Keratinocyte (primary cell): ENCODE data around the gene TXNDC5. TPM values are rescaled to one million over a fixed set of nuclear protein-coding genes. Genes with fewer than 3 reads are reported as not detected.

Source experiments
- DNase-seq: peaks from one replicate; pipeline ENCODE4 v3.0.0-alpha.2; 2011; ENCODE audit warnings: low read depth, missing footprints, low spot score
- FAIRE-seq: peaks from 2 replicates; lab custom pipeline; 2011; peaks lifted over from hg19 to GRCh38; lab: Jason Lieb, UNC
- H2AFZ ChIP-seq: 2 replicates; pipeline ENCODE4 v1.6.0; 2012; ENCODE audit warnings: low read length, control low read depth, inconsistent platforms; ENCODE audit not compliant: control insufficient read depth
- H3K27ac ChIP-seq: 2 replicates; pipeline ENCODE4 v1.5.1; 2011; ENCODE audit warnings: low read length; ENCODE audit not compliant: control insufficient read depth, insufficient read depth
- H3K27me3 ChIP-seq: 3 replicates; pipeline ENCODE4 v1.6.0; 2011; ENCODE audit warnings: low read length; ENCODE audit not compliant: control insufficient read depth, insufficient read depth; ENCODE audit errors: extremely low read depth
- H3K36me3 ChIP-seq, 2 experiments: 2 replicates in 1 of 2; 3 replicates in 1 of 2; pipeline ENCODE4 v1.5.1; 2011; ENCODE audit warnings: low read length in 2 of 2, mild to moderate bottlenecking in 1 of 2; ENCODE audit not compliant: control insufficient read depth in 2 of 2, insufficient read depth in 2 of 2; ENCODE audit errors: extremely low read depth in 1 of 2
- H3K4me1 ChIP-seq: 3 replicates; pipeline ENCODE4 v1.5.1; 2011; ENCODE audit warnings: low read length; ENCODE audit not compliant: control insufficient read depth, insufficient read depth; ENCODE audit errors: extremely low read depth
- H3K4me2 ChIP-seq: 3 replicates; pipeline ENCODE4 v1.6.0; 2011; ENCODE audit warnings: low read depth, low read length; ENCODE audit not compliant: control insufficient read depth, insufficient read depth; ENCODE audit errors: extremely low read depth
- H3K4me3 ChIP-seq, 3 experiments: fragments of 200-600 bp in 1 of 3; sonication (generic) in 1 of 3; 2 replicates in 2 of 3; 3 replicates in 1 of 3; pipeline ENCODE4 v1.5.1; 2011 to 2016; ENCODE audit warnings: low read length in 3 of 3, mild to moderate bottlenecking in 3 of 3, control low read depth in 2 of 3, inconsistent platforms in 1 of 3, low read depth in 1 of 3, mixed read lengths in 1 of 3, mixed run types in 1 of 3, moderate library complexity in 1 of 3; ENCODE audit not compliant: control insufficient read depth in 2 of 3, insufficient read depth in 2 of 3; ENCODE audit errors: extremely low read depth in 1 of 3
- H3K79me2 ChIP-seq: 2 replicates; pipeline ENCODE4 v1.6.0; 2012; ENCODE audit warnings: low read length; ENCODE audit not compliant: control insufficient read depth, insufficient read depth
- H3K9ac ChIP-seq: 3 replicates; pipeline ENCODE4 v1.6.0; 2011; ENCODE audit warnings: low read length; ENCODE audit not compliant: control insufficient read depth, insufficient read depth; ENCODE audit errors: extremely low read depth
- H3K9me1 ChIP-seq: 3 replicates; pipeline ENCODE4 v1.6.0; 2011; ENCODE audit warnings: low read length; ENCODE audit not compliant: control insufficient read depth, insufficient read depth; ENCODE audit errors: extremely low read depth
- H3K9me3 ChIP-seq: 2 replicates; pipeline ENCODE4 v1.5.1; 2012; ENCODE audit warnings: low read depth, low read length; ENCODE audit not compliant: control insufficient read depth
- H4K20me1 ChIP-seq: 3 replicates; pipeline ENCODE4 v1.6.0; 2011; ENCODE audit warnings: low read length; ENCODE audit not compliant: control insufficient read depth, insufficient read depth; ENCODE audit errors: extremely low read depth
- EZH2 ChIP-seq: IDR thresholded peaks from one replicate; pipeline ENCODE4 v1.6.1; 2012; ENCODE audit warnings: inconsistent platforms, mild to moderate bottlenecking, low read length, moderate library complexity
- dilution Hi-C: fragments of 300-500 bp; cut with MboI; formaldehyde crosslinking; loops from one replicate; pipeline ENCODE4 v1.7.0; 2020; ENCODE audit warnings: low sequenced_read_pairs; ENCODE audit not compliant: extremely low pct_ligation_motif_present
- polyA plus RNA-seq, 5 experiments: library from polyadenylated mRNA; depleted of rRNA in 3 of 5; stranded (reverse) in 3 of 5; stranded (forward) in 1 of 5; unstranded in 1 of 5; fragments of >200 nt; gene quantifications; 1 replicate in 1 of 5; 2 replicates in 3 of 5; 3 replicates in 1 of 5; pipeline versions ENCODE4 v1.2.1 to v1.2.3, GENCODE V29; 2011 to 2012; ENCODE audit warnings: missing spikeins in 2 of 5, low read depth in 1 of 5, low replicate concordance in 1 of 5
- TF ChIP-seq, protein P1 (sequence below), 3 experiments: IDR thresholded peaks in 1 of 3; conservative IDR thresholded peaks in 1 of 3; optimal IDR thresholded peaks in 1 of 3; 2 replicates in 2 of 3; 3 replicates in 1 of 3; pipeline versions ENCODE3 to v1.5.1; 2011; ENCODE audit warnings: low read length in 3 of 3, mild to moderate bottlenecking in 3 of 3, moderate library complexity in 2 of 3, control low read depth in 1 of 3, inconsistent platforms in 1 of 3; ENCODE audit not compliant: insufficient read depth in 2 of 3; ENCODE audit errors: extremely low read depth in 1 of 3

The TXNDC5 gene
- polyA plus RNA-seq, 1 donor (not counting 4 experiments of a cell fraction or from before 2014, with no cell fraction given), result 112 TPM

DNA sequence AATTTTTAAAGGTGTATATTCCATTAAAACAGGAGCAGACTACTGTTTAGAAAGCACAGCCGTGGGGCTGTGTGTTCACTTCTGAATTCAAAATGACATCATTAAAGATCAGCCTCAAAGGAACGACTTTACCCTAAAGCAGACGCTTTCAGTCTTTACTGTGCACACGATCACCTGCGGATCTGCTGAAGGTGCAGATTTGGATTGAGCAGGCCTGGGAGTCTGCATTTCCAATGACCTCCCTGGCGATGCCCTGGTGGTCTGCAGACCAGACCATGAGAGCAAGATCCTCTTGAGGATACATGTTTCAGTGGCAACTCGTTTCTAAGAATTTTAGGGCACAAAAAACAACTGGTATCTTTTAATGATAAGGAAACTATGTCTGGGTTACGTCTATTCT lies 27.2 kb downstream of the TXNDC5 start:
- no peak for FAIRE-seq
- Histone ChIP-seq H3K79me2 (no peaks in the 10 kb centered on the region), H3K9me3 (no peaks in the 10 kb centered on the region), H3K36me3 (peaks cover 34 to 50% of the 10 kb centered on the region in 2 experiments), H3K4me3 (no peak overlapping the region), H3K9me1 (no peaks in the 10 kb centered on the region), H3K9ac (no peak overlapping the region), H2AFZ (no peak overlapping the region), H3K27ac (no peak overlapping the region), H3K27me3 (no peaks in the 10 kb centered on the region), H3K4me1 (peaks cover 8% of the 10 kb centered on the region), H4K20me1 (no peaks in the 10 kb centered on the region), H3K4me2 (no peak overlapping the region)
- dilution Hi-C loops, result no loop called here
- DNase-seq, result no peak
- TF ChIP-seq EZH2, result no peak
- TF ChIP-seq, protein P1, sequence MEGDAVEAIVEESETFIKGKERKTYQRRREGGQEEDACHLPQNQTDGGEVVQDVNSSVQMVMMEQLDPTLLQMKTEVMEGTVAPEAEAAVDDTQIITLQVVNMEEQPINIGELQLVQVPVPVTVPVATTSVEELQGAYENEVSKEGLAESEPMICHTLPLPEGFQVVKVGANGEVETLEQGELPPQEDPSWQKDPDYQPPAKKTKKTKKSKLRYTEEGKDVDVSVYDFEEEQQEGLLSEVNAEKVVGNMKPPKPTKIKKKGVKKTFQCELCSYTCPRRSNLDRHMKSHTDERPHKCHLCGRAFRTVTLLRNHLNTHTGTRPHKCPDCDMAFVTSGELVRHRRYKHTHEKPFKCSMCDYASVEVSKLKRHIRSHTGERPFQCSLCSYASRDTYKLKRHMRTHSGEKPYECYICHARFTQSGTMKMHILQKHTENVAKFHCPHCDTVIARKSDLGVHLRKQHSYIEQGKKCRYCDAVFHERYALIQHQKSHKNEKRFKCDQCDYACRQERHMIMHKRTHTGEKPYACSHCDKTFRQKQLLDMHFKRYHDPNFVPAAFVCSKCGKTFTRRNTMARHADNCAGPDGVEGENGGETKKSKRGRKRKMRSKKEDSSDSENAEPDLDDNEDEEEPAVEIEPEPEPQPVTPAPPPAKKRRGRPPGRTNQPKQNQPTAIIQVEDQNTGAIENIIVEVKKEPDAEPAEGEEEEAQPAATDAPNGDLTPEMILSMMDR (optimal IDR thresholded peaks at IDR 0.05 in 1 of 3, IDR thresholded peaks at IDR 0.05 in 1 of 3, conservative IDR thresholded peaks at IDR 0.05 in 1 of 3; ENCODE audit: extremely low read depth in 1 of 3, insufficient read depth in 2 of 3, low read length in 3 of 3), result no peak

DNA sequence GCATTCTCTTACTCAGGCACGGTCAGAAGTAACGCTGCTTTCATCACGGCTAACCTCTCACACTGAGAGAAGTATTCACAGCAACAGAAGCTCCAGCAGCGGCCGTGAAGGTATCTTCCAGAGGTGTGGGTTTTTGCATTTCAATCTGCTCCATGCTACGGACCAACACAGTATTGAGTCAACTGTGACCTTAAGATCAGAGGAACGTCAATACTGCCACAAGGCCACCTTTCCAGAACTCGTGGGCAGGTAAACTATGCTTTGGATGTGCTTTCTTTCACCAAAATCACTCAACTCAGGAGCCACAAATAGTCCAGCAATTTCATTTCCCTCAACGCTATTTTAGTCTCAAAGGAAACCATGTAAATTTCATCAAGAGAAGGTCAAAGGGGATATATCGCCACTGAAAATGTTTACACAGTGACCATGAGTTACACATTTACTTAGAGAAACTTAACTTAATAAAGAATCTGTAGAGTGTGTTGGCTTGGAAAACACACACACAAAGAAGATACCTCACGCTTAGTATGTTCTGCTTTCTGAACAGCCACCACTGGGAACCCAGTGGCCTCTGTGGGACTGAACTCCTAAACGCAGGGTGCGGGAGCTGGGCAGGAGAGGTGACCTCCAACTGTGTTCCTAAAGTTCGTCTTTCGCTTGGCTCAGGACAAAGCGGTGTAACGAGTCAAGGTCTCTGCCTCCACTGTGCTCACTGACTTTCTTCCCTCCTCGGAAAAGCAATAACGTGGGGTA lies 27.9 kb downstream of the TXNDC5 start:
- FAIRE-seq, result no peak

More for the DNA sequence above, 27.9 kb downstream of the TXNDC5 start:
- Histone ChIP-seq H3K36me3 (peaks cover 34 to 44% of the 10 kb centered on the region in 2 experiments), H3K4me1 (peaks cover 8% of the 10 kb centered on the region), H4K20me1 (no peaks in the 10 kb centered on the region), H3K4me3 (no peak overlapping the region), H3K9me3 (no peaks in the 10 kb centered on the region), H3K27ac (no peak overlapping the region), H3K4me2 (no peak overlapping the region), H3K9ac (no peak overlapping the region), H3K9me1 (no peaks in the 10 kb centered on the region), H2AFZ (peak overlapping the region; percentile 37), H3K27me3 (no peaks in the 10 kb centered on the region), H3K79me2 (no peaks in the 10 kb centered on the region)
- TF ChIP-seq EZH2, result no peak
- TF ChIP-seq, protein P1 (optimal IDR thresholded peaks at IDR 0.05 in 1 of 3, IDR thresholded peaks at IDR 0.05 in 1 of 3, conservative IDR thresholded peaks at IDR 0.05 in 1 of 3; ENCODE audit: extremely low read depth in 1 of 3, insufficient read depth in 2 of 3, low read length in 3 of 3), result no peak
- no peak for DNase-seq
- dilution Hi-C loops, result no loop called here
